Peyer's patch (tissue), 4 donors: ENCODE measurements around the gene NDST3. TPM values are rescaled to one million over a fixed set of nuclear protein-coding genes. Genes with fewer than 3 reads are reported as not detected.

Experiments
- DNase-seq, 3 donors: peaks; one replicate each; pipeline ENCODE4 v3.0.0-alpha.2; 2017 to 2019
- H3K27ac ChIP-seq, 4 donors: fragments of 200-600 bp; sonication (generic); one replicate each; pipeline ENCODE4 v1.5.1; 2016 to 2019
- H3K27me3 ChIP-seq, 2 donors: fragments of 200-600 bp; sonication (generic); one replicate each; pipeline ENCODE4 v1.5.1; 2019
- H3K36me3 ChIP-seq, 3 donors: fragments of 200-600 bp; sonication (generic); one replicate each; pipeline ENCODE4 v1.5.1; 2016 to 2019
- H3K4me1 ChIP-seq, 4 donors: fragments of 200-600 bp; sonication (generic); one replicate each; pipeline ENCODE4 v1.5.1; 2016 to 2019
- H3K4me3 ChIP-seq, 4 donors: fragments of 200-600 bp; sonication (generic); 1 replicate in 3 of 4; 2 replicates in 1 of 4; pipeline ENCODE4 v1.5.1; 2016 to 2019; ENCODE audit warnings: mild to moderate bottlenecking in 1 of 4
- H3K9me3 ChIP-seq, 4 donors: fragments of 200-600 bp; sonication (generic); one replicate each; pipeline ENCODE4 v1.5.1; 2016 to 2019; ENCODE audit warnings: mild to moderate bottlenecking in 1 of 4
- CTCF ChIP-seq, 6 experiments: fragments of 450-650 bp in 4 of 6; fragments of 200-600 bp in 2 of 6; sonication (generic) in 1 of 6; IDR thresholded peaks; one replicate each; pipeline ENCODE4 v1.5.1; 2017 to 2019; ENCODE audit warnings: antibody characterized with exemption in 6 of 6, mild to moderate bottlenecking in 3 of 6, moderate library complexity in 1 of 6
- POLR2A ChIP-seq, 2 donors: fragments of 450-650 bp; IDR thresholded peaks; one replicate each; pipeline ENCODE4 v1.5.1; 2017; ENCODE audit warnings: antibody characterized with exemption in 2 of 2, mild to moderate bottlenecking in 2 of 2, moderate library complexity in 2 of 2
- total RNA-seq, 4 donors: library from RNA; depleted of rRNA; stranded (reverse); fragments of >200 nt; gene quantifications; one replicate each; pipeline ENCODE4 v1.1.0, GENCODE V29; 2016

The NDST3 gene
- total RNA-seq, 4 donors from 2014 or later = not detected

GRCh38 chr4:118046323-118046722 is 12.0 kb downstream of the NDST3 start:
- no peaks in the 10 kb centered on the region for H3K27me3 ChIP-seq
- no peaks in the 10 kb centered on the region for H3K4me1 ChIP-seq
- H3K36me3 ChIP-seq = no peaks in the 10 kb centered on the region
- H3K4me3 ChIP-seq = no peak overlapping the region
- no peaks in the 10 kb centered on the region for H3K9me3 ChIP-seq
- no peak for DNase-seq
- H3K27ac ChIP-seq = no peak overlapping the region
- no peak for TF ChIP-seq CTCF (IDR thresholded peaks at IDR 0.05)
- no peak for TF ChIP-seq POLR2A (IDR thresholded peaks at IDR 0.05)

- Histone ChIP-seq H3K9me3 (no peaks in the 10 kb centered on the region), H3K4me1 (no peaks in the 10 kb centered on the region), H3K4me3 (no peak overlapping the region), H3K27me3 (no peaks in the 10 kb centered on the region), H3K27ac (no peak overlapping the region), H3K36me3 (no peaks in the 10 kb centered on the region)
- no peak for DNase-seq
- no peak for TF ChIP-seq CTCF (IDR thresholded peaks at IDR 0.05)
- no peak for TF ChIP-seq POLR2A (IDR thresholded peaks at IDR 0.05)
Observed at GRCh38 chr4:118047043-118047442, 12.8 kb downstream of the NDST3 start.

GRCh38 chr4:118058955-118059354 is 24.7 kb downstream of the NDST3 start:
- H3K27me3 ChIP-seq = no peaks in the 10 kb centered on the region
- TF ChIP-seq POLR2A (IDR thresholded peaks at IDR 0.05) = no peak
- TF ChIP-seq CTCF (IDR thresholded peaks at IDR 0.05) = no peak
- no peak for DNase-seq
- no peak overlapping the region for H3K27ac ChIP-seq
- no peaks in the 10 kb centered on the region for H3K36me3 ChIP-seq
- H3K9me3 ChIP-seq = no peaks in the 10 kb centered on the region
- H3K4me3 ChIP-seq = no peak overlapping the region
- H3K4me1 ChIP-seq = no peaks in the 10 kb centered on the region

- Histone ChIP-seq H3K4me3 (no peak overlapping the region), H3K27ac (no peak overlapping the region), H3K27me3 (no peaks in the 10 kb centered on the region), H3K9me3 (no peaks in the 10 kb centered on the region), H3K36me3 (no peaks in the 10 kb centered on the region), H3K4me1 (no peaks in the 10 kb centered on the region)
- TF ChIP-seq CTCF (IDR thresholded peaks at IDR 0.05) (no peak), POLR2A (IDR thresholded peaks at IDR 0.05) (no peak)
- DNase-seq = no peak
Observed at GRCh38 chr4:118059397-118059796, 25.1 kb downstream of the NDST3 start.

- H3K36me3 ChIP-seq = no peaks in the 10 kb centered on the region
- DNase-seq = peak in 2 of 3 donors; percentile 39 to 46
- H3K4me1 ChIP-seq = no peaks in the 10 kb centered on the region
- H3K9me3 ChIP-seq = no peaks in the 10 kb centered on the region
- H3K27ac ChIP-seq = no peak overlapping the region
- H3K27me3 ChIP-seq = no peaks in the 10 kb centered on the region
- no peak overlapping the region for H3K4me3 ChIP-seq
- TF ChIP-seq CTCF (IDR thresholded peaks at IDR 0.05) (peak in 3 of 6 experiments; percentile 42 to 51 (median 43)), POLR2A (IDR thresholded peaks at IDR 0.05) (no peak)
Observed at GRCh38 chr4:118076958-118077766, 42.9 kb downstream of the NDST3 start.
